RWPE1 (cell line): ENCODE measurements around the gene PTPRD.

ENCODE experiments used
- CTCF ChIA-PET: fragments of 350-600 bp; sonication (Branson Sonifier 250); formaldehyde crosslinking; extraction: SDS; loops from one replicate; lab custom pipeline; 2021; lab: Yijun Ruan, JAX
- POLR2A ChIA-PET: fragments of 400-600 bp; formaldehyde crosslinking; extraction: SDS; loops from one replicate; lab custom pipeline; 2020; ENCODE audit warnings: antibody characterized with exemption; ENCODE audit not compliant: low non-redundant PET; lab: Yijun Ruan, JAX
- DNase-seq: peaks from one replicate; pipeline ENCODE4 v3.0.0; 2012; ENCODE audit warnings: low spot score
- H3K27ac ChIP-seq: fragments of 450-650 bp; 2 replicates; pipeline ENCODE4 v1.5.1; 2017
- TF ChIP-seq, protein P1 (sequence below): fragments of 450-650 bp; conservative IDR thresholded peaks from 2 replicates; pipeline ENCODE4 v1.5.1; 2017; ENCODE audit warnings: low read depth, mild to moderate bottlenecking

PTPRD gene

DNA sequence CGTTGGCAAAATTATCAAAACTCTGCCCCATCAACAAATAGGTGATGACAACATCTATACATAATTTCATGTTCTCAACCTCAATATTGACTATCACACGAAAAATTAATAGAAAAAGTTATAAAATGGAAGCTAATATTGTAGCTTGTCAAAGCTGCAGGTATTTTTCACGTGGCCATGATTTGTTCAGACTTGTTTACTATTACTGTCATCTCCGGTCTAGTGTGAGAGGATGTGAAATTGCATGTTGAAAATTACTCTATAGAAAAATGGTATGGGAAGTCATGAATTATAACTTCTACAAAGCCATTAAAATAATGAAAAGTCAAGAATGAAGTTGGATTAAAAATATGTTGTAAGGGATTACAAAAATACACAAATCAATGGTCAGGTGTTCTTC, 385.8 kb downstream of the PTPRD start:
- ChIA-PET POLR2A (no interaction called here), CTCF (no interaction called here)
- TF ChIP-seq, protein P1, sequence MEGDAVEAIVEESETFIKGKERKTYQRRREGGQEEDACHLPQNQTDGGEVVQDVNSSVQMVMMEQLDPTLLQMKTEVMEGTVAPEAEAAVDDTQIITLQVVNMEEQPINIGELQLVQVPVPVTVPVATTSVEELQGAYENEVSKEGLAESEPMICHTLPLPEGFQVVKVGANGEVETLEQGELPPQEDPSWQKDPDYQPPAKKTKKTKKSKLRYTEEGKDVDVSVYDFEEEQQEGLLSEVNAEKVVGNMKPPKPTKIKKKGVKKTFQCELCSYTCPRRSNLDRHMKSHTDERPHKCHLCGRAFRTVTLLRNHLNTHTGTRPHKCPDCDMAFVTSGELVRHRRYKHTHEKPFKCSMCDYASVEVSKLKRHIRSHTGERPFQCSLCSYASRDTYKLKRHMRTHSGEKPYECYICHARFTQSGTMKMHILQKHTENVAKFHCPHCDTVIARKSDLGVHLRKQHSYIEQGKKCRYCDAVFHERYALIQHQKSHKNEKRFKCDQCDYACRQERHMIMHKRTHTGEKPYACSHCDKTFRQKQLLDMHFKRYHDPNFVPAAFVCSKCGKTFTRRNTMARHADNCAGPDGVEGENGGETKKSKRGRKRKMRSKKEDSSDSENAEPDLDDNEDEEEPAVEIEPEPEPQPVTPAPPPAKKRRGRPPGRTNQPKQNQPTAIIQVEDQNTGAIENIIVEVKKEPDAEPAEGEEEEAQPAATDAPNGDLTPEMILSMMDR = no peak
- H3K27ac ChIP-seq = no peak overlapping the region
- DNase-seq = no peak

DNA sequence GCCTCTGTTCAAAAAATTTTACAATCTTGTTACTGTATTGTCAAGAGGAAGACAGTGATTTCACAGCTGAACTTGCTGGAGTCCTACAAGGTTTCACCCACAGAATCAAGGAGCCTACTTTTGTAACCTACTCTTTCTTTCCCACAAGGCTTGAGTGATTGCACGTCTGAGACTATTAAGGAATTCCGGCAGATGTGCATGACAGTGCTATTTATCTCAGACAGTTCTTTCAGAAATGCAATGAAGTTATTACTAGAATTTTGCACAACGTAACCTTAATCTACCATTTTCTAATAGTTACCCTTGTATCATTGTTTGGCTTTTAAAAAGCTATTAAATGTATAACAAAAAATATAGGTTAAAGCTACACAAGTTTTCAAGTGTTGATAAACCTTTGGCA, 400.1 kb downstream of the PTPRD start:
- DNase-seq = no peak
- ChIA-PET POLR2A (no interaction called here), CTCF (no interaction called here)
- H3K27ac ChIP-seq = no peak overlapping the region
- TF ChIP-seq, protein P1 = no peak

GRCh38 chr9:10208691-10209069, 404.1 kb downstream of the PTPRD start:
- TF ChIP-seq, protein P1 = no peak
- ChIA-PET POLR2A (no interaction called here), CTCF (no interaction called here)
- DNase-seq = no peak
- no peak overlapping the region for H3K27ac ChIP-seq

DNA sequence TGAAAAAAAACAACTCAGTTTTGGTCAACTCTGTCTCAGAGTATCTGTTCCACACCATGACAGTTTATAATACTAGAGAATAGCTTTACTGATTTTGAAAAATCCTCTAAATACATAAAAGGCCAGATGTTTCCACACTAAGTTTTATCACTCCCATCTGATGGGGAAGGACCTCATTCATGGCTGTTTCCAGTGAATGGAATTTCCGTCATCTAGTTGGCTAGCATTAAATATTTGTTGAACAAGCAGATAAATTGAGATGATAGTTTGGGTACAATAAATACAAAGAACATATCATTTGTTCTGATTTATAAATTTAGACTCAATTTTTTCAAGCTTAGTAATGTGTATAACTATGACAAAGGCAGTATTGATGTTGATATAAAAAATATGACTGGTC, 408.5 kb downstream of the PTPRD start:
- no peak for DNase-seq
- TF ChIP-seq, protein P1 = no peak
- no peak overlapping the region for H3K27ac ChIP-seq
- POLR2A ChIA-PET = no interaction called here
- CTCF ChIA-PET = interaction anchor here (0.7 to 0.9 kb wide), 2 partner anchors 10 to 84 kb away, joined by 3 to 4 read pairs; no protein-coding TSS in a partner anchor

DNA sequence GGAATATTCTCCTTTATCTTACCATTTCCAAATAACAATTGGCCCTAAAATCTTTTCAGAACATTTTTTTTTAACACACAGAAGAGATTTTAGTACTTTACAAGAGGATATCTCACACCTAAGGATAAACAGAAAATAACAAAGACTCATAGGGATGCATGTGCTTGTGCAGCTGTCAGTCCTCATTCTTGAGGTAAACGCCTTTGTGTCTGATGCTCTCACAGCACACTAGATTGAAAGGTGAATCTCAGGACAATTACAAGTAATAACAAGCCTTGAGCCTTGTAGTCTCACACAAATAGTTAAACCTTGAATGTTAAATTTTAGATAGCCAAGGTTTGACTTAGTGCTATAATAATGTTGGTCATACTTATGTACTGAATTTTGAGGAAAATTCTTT, 439.2 kb downstream of the PTPRD start:
- CTCF ChIA-PET = no interaction called here
- POLR2A ChIA-PET = no interaction called here
- TF ChIP-seq, protein P1 = no peak
- DNase-seq = peak; percentile 0
- H3K27ac ChIP-seq = no peak overlapping the region

DNA sequence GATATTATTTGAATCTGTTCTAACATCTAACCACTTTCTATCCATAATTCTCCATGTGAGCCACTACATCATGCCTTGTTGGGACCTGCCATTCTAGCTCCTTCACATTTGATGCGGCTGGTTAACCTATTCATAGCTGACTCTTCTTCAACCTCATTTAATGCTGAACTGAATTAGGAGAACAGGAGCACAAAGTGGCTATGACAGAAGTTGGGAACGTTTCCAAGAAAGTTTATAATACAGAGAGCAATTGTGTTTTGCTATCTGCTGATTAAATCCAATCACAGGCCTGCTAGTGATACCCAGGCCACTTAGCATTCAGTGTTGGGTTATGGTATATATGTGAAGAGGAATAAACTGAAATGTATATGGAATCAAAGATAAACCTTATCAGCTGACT, 440.3 kb downstream of the PTPRD start:
- no peak for DNase-seq
- TF ChIP-seq, protein P1 = no peak
- ChIA-PET CTCF (no interaction called here), POLR2A (no interaction called here)
- H3K27ac ChIP-seq = no peak overlapping the region

DNA sequence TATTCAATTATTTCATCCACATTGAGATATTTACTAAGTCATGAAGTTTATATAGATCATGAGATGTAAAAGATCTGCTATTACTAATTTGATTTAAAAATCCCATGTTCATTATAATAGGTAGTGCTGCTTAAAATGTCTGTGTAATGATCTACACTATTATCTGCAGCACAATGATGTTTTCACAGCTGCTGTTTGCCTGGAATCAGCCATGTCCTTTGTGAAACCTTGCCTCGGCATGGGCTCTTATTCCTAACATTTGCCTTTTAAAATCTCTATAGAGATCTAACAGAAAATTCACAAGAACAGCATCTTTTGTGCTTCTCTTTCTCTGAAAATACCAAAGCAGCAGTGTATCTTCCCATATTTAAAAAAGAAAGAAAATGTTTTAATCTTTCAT, 444.6 kb downstream of the PTPRD start:
- POLR2A ChIA-PET = no interaction called here

More for the DNA sequence above, 444.6 kb downstream of the PTPRD start:
- no peak for DNase-seq
- H3K27ac ChIP-seq = no peak overlapping the region
- CTCF ChIA-PET = no interaction called here
- TF ChIP-seq, protein P1 = no peak
